GM21717 (cell line): Measurements from ENCODE around the gene LEFTY2.
"Not testable (repeated sequence)": the region's sequence is repeated elsewhere in the genome, so short reads cannot be mapped to it uniquely, and the experiment has no call there.

Experiments used
- ATAC-seq: cut with Tn5 transposase; IDR thresholded peaks from one replicate; pipeline ENCODE4 v1.9.1; 2021; ENCODE audit warnings: mild to moderate bottlenecking, moderate library complexity; ENCODE audit not compliant: unreplicated experiment

LEFTY2 gene, protein sequence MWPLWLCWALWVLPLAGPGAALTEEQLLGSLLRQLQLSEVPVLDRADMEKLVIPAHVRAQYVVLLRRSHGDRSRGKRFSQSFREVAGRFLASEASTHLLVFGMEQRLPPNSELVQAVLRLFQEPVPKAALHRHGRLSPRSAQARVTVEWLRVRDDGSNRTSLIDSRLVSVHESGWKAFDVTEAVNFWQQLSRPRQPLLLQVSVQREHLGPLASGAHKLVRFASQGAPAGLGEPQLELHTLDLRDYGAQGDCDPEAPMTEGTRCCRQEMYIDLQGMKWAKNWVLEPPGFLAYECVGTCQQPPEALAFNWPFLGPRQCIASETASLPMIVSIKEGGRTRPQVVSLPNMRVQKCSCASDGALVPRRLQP

DNA sequence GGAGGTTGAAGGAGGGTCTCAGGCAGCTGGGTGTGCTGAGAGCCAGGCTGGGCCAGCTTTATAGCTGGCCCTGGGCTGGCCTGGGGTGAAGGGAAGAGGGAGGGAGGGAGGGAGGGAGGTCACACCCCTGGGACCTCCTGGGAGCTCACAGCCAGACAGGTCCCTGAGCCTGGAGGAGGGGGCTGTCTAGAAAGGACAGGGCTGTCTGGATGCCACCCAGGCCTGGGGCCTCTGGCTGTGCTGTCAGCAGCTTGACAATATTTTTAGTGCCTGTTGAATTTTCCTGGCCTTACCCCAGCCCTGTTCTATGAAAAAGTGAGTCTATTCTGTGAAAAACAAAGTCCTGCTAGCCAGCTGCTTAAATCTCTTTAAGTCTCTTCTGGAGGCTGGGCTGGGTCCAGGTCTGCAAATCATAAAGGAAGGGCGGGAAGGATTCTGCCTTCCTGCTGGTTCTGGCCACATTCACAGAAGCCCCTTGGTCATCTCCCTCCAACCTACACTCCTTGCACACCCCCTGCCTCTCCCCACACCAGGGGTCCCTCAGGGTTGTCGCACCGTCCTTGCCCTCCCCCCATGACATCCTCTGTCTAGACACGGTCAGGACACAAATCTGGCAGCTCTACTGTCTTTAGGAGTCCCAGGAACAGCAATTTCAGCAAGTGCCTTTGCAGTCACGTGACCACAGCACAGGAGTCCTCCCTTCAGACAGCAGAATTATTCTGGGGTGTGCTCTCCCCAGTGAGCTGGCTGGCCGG lies at the start of gene LEFTY2:
TSS of gene LEFTY2 (minus strand) at position 34 of the 755 bp plus-strand sequence. CDS start 80 bp downstream, outside the sequence.
- no peak for ATAC-seq

DNA sequence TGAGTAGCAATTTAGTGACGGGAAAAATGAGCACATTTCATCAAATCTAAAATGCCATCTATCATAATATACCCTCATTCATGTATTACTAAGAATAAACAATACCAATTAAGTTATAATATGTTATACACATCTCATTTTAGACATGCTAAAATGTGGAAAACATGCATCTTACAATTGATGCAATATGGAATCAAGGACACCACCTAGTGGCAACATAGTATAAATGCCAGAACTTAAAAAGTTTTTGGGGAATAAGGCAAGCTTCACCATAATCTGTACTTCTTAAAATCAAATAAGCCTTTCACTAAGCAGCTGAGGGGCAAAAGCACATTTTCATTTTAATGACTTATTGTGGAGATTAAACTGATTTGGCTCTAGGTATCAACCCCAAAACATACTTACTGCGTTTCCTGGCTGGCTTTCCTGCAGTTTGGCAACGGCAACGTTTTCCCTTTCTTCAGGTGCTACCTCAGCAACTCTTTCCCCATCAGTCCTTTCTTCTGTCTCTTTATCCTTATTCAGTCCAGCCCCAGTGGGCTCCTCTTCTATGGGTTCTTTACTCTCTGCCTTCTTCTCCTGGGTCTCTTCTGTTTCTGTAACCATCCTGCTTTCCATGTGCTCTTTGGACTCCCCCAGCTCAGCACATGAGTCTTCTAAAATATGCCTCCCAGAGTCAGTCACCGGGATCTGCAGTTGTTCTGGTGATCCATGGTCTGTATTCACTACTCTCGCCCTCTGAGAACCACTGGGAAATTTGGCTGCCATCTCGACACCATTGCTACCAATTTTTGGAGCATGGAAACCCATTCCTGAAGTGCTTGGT lies 46.7 kb upstream of the LEFTY2 start:
- ATAC-seq: no peak

DNA sequence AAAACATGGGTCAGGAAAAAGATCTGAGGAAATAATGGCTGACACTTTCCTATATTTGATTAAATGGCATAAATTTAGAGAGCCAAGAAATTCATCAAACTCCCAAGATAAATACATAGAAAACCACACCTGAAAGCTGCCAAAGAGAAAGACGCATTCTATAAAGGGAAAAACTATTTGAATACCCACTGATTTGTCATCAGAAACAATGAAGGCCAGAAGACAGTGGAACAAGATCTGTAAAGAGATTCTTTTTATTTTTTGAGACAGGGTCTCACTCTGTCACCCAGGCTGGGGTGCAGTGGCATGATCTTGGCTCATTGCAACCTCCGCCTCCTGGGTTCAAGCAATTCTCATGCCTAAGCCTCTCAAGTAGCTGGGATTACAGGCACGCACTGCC lies 40.7 kb upstream of the LEFTY2 start:
- no peak for ATAC-seq

DNA sequence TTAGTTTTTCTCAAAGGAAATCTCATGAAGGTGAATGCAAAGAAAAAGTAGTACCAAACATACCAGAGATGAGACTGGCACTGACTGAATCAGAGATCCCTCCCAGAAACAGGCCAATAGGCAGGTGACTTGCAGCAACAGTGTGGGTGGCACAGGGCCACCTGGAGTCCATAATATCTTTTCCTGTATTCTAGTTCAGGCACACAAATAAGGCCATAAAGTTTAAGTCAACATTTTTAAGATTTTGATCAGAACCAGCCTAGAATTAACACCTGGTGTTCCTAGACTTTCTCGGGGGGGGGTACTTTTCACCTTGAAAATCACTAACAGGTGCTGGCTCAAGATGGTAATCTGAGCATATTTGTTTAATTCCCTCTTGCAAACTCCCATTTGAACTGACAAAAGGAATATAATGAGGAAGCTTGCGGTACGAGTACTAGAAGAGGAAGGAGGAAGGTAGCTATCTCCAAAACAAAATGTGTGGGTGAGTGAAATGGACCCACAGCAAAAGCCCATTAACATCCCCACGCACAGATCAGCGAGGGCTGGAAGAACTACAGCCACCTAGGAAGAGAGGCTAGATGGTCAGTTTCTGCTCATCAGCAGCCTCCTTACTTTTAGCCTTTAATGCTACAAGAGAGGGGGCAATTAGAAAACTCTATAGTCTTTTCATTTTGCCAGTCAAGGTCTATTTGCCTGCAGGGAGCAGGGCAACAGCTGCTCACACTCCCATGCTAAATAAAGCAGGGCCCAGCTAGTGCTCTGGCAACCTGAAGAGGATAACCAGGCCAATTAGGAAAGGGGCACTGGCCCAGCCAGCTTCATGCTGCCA lies 39.2 kb upstream of the LEFTY2 start:
- no peak for ATAC-seq

DNA sequence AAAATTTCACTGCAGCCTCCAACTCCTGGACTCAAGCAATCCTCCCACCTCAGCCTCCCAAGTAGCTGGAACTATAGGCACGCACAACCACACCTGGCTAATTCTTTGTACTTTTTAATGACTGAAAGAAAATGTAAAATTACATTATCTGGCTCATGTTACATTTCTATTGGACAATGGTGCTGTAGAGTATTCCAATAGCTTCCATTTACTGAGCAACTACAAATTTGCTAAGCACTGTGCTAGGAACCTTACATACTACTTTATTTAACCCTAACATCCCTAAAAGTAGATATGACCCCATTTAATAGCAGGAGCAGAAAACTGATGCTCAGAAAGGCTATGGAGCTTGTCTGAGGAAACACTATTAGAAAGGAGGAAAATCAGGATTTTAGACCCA lies 38.4 kb upstream of the LEFTY2 start:
- ATAC-seq: no peak

DNA sequence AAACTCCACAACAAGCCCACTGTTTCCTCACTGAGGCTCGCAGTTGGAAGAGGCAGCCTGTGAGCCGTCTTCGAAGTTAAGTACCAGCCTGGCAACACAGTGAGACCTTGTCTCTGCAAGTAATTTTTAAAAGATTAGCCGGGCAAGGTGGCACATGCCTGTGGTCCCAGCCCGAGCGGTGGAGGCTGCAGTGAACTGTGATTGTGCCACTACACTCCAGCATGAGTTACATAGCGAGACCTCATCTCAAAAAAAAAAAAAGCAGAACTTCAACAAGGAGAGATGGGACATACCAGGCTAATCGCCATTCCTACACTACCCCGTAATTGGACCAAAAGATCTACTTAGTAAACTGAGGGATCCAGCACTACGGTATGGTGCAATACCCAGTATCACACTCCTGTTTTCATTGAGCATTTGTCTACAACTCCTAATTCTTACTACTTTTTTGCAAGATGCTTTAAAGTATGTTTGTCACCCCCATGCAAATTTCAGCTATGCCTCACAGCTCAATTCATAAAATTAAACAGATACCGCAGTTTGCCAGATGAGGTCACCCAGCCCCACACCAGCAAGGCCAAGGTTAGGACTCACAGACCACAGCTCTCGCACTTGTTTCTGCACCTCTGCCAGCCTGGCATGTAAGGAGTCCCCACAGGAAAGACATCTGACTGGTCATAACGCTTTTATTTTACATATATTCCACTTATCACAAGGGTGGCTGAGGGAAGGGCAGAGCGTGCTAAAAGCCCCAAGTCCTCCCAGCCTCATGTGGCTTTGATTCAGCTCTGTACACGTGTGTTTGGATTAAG lies 37.1 kb upstream of the LEFTY2 start:
- ATAC-seq: no peak

DNA sequence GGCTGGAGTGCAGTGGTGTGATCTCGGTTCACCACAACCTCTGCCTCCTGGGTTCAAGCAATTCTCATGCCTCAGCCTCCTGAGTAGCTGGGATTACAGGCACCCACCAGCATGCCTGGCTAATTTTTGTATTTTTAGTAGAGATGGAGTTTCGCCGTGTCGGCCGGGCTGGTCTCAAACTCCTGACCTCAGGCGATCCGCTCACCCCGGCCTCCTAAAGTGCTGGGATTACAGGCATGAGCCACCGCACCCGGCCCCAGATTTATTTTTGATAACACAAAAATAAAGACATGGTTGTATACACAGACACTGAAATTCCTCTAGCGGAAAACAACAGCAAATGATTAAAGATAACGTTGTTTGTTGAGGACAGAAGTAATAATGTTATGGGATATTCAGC lies 34.1 kb upstream of the LEFTY2 start:
- not testable (repeated sequence) for ATAC-seq

DNA sequence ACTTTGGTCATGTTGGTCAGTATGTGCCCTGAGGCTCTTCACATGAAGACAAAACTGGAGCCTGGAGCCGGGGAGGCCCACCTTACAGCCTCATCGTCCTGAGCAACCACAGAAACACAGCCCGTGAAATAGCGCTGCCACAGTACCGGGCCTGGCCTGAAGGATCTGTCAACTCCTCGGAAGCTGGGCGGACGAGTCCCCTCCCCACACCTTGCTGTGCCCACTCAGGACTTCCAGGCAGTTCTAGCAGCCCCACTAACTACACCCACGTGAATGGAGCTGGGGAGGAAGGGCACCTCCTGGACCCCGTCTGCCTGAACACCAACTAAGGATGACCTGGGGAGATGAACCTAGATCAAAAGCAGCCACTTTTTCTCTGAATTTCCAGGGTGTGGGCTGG lies 33.4 kb upstream of the LEFTY2 start:
- no peak for ATAC-seq

DNA sequence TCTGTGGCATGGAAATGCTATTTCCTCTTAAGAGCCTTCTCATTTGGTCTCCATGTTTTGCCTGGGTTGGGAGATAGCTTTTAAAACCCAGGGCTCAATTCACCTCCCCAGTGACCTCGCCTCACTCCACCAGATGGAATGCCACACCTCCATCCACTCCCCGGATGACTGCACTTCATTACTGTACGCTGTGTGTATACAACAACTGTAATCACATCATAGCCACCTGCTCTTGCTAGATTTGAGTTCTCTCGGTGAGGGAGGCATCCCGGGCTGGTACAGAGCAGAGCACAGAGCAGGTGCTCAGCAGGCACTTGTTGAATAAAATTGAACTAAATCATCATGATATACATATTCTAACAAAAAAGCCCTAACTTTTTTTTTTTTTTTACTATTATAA lies 32.1 kb upstream of the LEFTY2 start:
- ATAC-seq: no peak

DNA sequence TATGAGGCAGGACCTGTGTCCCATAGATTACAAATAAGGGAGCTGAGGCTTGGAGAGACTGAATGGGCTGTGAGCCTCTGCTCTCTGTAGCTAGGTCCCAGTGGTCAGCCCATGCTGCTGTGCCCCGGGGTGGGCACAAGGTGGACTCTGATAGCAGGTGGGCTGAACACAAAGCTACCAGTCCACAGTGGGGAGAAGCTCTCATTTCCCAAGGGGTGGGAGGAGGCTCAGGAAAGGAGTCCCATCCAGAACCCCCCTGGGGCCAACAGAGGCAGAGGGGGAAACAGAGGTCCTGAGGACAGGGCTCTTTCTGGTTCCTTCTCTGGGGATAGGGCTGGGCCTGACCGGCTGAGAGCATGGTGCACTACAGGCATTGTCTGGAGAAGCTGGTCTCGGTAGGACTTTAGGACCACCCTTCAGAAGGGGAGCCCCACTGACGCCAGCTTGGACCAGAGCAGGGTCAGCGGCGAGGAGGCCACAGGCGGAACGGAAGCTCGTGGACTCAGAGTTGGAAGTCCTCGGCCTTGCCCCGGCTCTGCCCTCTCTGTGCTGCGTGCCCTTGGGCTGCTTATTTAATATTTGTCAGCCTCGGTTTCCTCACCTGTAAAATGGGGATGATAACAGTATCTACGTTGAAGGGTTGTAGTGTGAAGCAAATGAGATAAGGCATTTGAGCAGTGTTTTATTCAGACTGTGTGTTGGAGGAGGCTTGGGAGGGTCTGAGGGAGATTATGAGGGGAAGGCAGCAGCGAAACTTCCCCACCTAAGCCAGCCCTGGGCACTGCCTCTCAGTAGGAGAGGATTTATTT lies 31.5 kb upstream of the LEFTY2 start:
- ATAC-seq: no peak

DNA sequence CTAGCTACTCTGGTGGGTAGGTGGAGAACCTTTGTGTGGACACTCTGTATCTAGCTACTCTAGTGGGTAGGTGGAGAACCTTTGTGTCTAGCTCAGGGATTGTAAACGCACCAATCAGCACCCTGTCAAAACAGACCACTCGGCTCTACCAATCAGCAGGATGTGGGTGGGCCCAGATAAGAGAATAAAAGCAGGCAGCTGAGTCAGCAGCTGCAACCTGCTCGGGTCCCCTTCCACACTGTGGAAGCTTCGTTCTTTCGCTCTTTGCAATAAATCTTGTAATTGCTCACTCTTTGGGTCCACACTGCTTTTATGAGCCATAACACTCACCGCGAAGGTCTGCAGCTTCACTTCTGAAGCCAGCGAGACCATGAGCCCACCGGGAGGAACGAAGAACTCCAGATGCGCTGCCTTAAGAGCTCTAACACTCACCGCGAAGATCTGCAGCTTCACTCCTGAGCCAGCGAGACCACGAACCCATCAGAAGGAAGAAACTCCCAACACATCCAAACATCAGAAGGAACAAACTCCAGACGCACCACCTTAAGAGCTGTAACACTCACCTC lies 29.7 kb upstream of the LEFTY2 start:
- not testable (repeated sequence) for ATAC-seq

DNA sequence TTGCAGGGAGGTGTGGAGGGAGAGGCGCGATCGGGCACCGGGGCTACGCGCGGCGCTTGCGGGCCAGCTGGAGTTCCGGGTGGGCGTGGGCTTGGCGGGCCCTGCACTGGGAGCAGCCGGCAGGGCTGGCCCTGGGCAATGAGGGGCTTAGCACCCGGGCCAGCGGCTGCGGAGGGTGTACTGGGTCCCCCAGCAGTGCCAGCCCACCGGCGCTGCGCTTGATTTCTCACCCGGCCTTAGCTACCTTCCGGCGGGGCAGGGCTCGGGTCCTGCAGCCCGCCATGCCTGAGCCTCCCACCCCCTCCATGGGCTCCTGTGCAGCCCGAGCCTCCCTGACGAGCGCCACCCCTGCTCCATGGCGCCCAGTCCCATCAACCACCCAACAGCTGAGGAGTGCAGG lies 28.7 kb upstream of the LEFTY2 start:
- ATAC-seq: not testable (repeated sequence)

DNA sequence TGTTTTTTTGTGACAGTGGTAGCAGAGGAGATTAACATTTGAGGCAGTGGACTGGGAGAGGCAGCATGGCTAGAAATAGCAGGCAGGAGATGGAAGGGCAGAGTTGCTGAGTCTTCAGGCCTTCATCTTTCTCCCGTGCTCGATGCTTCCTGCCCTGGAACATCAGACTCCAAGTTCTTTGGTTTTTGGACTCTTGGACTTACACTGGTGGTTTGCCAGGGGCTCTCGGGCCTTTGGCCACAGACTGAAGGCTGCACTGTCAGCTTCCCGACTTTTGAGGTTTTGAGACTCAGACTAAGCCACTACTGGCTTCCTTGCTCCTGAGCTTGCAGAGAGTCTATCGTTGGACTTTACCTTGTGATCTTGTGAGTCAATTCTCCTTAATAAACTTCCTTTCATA lies 24.2 kb upstream of the LEFTY2 start:
- no peak for ATAC-seq

DNA sequence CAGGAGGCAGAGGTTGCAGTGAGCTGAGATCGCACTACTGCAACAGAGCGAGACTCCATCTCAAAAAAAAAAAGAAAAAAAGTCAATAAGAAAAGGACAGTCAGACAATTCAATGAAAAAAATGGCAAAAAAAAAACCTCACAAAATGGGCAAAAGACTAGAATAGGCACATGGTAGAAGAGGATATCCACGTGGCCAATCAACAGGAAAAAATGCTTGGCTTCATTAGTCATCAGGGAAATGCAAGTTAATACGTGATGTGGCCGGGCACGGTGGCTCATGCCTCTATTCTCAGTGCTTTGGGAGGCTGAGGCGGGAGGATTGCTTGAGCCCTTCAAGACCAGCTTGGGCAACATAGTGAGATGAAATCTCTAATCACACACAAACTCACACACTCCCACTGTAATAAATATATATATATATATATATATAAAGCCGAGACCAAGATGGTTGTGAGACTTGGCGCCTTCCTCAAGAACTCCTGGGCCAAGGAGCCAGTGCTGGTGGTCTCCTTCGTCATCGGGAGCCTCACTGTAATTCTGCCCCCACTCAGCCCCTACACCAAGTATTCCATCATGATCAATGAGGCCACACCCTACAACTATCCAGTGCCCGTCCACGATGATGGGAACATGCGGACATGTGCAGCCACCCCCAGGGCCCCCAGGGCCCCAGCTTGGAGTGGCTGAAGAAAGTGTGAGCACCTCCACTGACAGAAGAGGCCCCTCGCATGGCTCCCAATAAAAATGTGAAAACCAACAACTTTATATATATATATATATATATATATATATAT lies 22.9 kb upstream of the LEFTY2 start:
- ATAC-seq: no peak

DNA sequence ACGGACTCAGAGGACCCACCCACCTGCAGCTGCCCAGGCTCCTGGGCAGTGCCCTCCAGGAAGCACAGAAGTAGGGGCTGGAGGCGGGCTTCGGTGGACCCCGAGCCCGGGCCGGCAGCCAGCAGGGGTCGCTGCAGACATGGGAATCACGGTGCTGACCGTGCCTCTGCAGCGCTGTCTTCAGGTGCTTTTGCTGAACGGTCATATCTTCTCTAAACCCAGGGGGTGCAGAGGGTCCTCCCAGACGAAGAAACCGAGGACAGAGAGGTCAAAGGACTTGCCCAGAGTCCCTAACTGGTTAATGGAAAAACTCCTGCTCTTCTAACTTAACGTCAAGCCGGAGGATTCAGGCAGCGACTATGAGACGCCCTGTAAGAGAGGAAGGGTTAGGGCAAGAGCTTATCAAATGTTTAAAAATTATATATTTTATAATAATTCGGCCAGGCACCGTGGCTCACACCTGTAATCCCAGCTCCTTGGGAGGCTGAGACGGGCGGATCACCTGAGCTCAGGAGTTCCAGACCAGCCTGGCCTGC lies 21.5 kb upstream of the LEFTY2 start:
- ATAC-seq: peak; percentile 53

DNA sequence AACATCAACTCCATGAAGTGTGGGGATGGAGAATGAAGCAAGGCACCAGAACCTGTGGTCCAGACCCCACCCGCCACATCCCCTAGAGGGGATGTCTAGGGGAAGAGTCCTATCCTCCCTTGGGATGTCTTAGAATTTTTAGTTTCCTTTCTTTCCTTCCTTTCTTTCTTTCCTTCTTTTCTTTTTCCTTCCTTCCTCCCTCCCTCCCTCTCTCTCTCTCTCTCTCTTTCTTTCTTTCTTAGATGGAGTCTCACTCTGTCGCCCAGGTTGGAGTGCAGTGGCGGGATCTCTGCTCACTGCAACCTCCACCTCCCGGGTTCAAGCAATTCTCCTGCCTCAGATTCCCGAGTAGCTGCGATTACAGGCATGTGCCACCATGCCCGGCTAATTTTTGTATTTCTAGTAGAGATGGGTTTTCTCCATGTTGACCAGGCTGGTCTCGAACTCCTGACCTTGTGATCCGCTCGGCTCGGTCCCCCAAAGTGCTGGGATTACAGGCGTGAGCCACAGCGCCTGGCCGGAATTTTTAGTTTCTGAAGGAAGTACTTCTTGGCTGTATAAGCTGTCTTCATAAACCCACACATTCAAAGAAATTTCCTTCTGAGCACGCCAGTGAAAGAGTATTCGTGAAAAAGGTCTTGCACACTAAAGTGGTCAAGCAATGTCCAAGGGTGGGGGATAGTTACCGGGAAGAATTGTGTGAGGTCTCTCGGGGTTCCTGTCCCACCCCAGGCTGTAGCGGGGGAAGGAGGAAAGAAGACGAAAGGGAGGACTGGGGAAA lies 20.8 kb upstream of the LEFTY2 start:
- no peak for ATAC-seq

DNA sequence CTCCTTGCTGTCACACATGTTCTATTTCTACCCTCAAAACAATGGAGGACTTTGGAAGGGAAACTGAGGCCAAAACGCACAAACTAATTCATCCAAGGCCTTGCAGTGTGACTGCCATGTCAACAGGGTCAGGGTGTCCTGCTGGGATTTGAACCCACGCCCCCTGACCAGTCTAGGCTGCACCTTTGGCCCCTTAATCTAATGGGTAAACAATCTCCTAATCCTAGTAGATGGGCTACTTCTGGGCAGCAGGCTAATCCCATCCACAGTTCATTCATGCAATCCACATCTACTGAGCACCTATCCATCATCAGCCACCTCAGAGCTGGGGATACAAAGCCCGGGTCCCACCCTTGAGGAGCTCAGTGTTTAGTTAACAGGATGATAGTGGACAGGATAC lies 17.0 kb upstream of the LEFTY2 start:
- no peak for ATAC-seq
